Activated T-cell treated with anti-CD3 and anti-CD28 coated beads, Interleukin-2, amount 50 U/mL, for 72 hours (primary cell): ENCODE measurements around the gene MORC4. TPM values are rescaled to one million over a fixed set of nuclear protein-coding genes. Genes with fewer than 3 reads are reported as not detected.
"Not testable (repeated sequence)": the region's sequence is repeated elsewhere in the genome, so short reads cannot be mapped to it uniquely, and the experiment has no call there.

ENCODE experiments used
- ATAC-seq, 2 donors: fragments of 150-1000 bp; cut with Tn5 transposase; replicated peaks in 1 of 2; 2 replicates each; pipeline ENCODE4 v1.10.0; 2021; ENCODE audit warnings: moderate library complexity in 2 of 2, mild to moderate bottlenecking in 1 of 2
- DNase-seq, 2 donors: peaks; one replicate each; pipeline ENCODE4 v3.0.0; 2021 to 2022; ENCODE audit warnings: mixed read lengths in 1 of 2
- H3K27ac Mint-ChIP-seq: one replicate; pipeline ENCODE4 v1.8.0; 2022; ENCODE audit warnings: mild to moderate bottlenecking, moderate library complexity, mixed read lengths
- H3K27me3 Mint-ChIP-seq: one replicate; pipeline ENCODE4 v1.8.0; 2022; ENCODE audit warnings: low read depth, mixed read lengths
- H3K36me3 Mint-ChIP-seq, 2 donors: one replicate each; pipeline ENCODE4 v1.8.0; 2022; ENCODE audit warnings: mixed read lengths in 2 of 2, mild to moderate bottlenecking in 1 of 2; ENCODE audit not compliant: insufficient read depth in 2 of 2
- H3K4me1 Mint-ChIP-seq: one replicate; pipeline ENCODE4 v1.8.0; 2022; ENCODE audit warnings: low read depth, mixed read lengths
- H3K4me3 Mint-ChIP-seq, 2 donors: one replicate each; pipeline ENCODE4 v1.8.0; 2022; ENCODE audit warnings: mild to moderate bottlenecking in 2 of 2, mixed read lengths in 2 of 2, moderate library complexity in 2 of 2
- H3K9me3 Mint-ChIP-seq, 2 donors: one replicate each; pipeline ENCODE4 v1.8.0; 2022; ENCODE audit warnings: mixed read lengths in 2 of 2
- total RNA-seq, 2 donors: library from RNA; stranded (reverse); gene quantifications; one replicate each; pipeline ENCODE4 v1.2.3, GENCODE V29; 2022

The MORC4 gene
- total RNA-seq, 2 donors from 2014 or later: 10.5 to 14.7 TPM

DNA sequence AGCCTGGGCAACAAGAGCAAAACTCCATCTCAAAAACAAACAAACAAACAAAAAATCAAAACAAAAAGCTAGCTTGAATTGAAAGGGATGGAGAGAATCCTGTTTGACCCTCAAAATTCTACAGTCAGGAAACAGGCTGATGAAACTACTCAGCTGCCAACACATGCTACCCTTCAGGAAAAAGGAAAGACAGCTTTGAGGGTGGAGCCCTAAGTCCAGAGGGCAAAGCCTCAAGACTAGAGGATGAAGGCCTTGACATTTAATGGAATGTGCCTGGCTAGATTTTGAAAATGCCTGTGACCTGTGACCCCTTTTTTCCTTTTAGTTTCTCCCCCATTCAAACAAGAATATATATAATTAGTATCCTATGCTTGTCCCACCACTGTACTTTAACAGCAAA is 27.1 kb downstream of the MORC4 start:
- H3K4me3 Mint-ChIP-seq: no peak overlapping the region
- no peaks in the 10 kb centered on the region for H3K27me3 Mint-ChIP-seq
- ATAC-seq (no peak), DNase-seq (no peak)
- H3K27ac Mint-ChIP-seq: peak overlapping the region; percentile 38
- H3K9me3 Mint-ChIP-seq: peaks cover 0 to 1% of the 10 kb centered on the region in 2 donors
- peaks cover 0 to 9% of the 10 kb centered on the region in 2 donors for H3K36me3 Mint-ChIP-seq
- no peaks in the 10 kb centered on the region for H3K4me1 Mint-ChIP-seq

DNA sequence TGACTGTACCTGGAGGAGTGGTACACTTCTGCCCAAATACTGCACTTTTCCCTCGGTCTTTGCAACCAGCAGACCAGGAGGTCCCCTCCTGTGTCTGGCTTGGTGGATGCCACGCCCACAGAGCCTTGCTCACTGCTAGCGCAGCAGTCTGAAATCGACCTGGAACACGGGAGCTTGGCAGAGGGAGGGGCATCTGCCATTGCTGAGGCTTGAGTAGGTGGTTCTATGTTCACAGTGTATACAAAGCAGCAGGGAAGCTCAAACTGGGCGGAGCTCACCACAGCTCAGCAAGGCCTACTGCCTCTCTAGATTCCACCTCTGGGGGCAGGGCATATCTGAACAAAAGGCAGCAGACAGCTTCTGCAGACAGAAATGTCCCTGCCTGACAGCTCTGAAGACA is 33.5 kb downstream of the MORC4 start:
- not testable (repeated sequence) for ATAC-seq, H3K4me1 Mint-ChIP-seq, H3K4me3 Mint-ChIP-seq, H3K9me3 Mint-ChIP-seq, DNase-seq, H3K27me3 Mint-ChIP-seq, H3K27ac Mint-ChIP-seq, H3K36me3 Mint-ChIP-seq

GRCh38 chrX:106964290-106964689 is 35.7 kb downstream of the MORC4 start:
- H3K36me3 Mint-ChIP-seq: peaks cover 3 to 6% of the 10 kb centered on the region in 2 donors
- no peak overlapping the region for H3K4me3 Mint-ChIP-seq
- H3K27me3 Mint-ChIP-seq: peaks cover 7% of the 10 kb centered on the region
- DNase-seq (no peak), ATAC-seq (no peak)
- no peak overlapping the region for H3K27ac Mint-ChIP-seq
- no peaks in the 10 kb centered on the region for H3K9me3 Mint-ChIP-seq
- no peaks in the 10 kb centered on the region for H3K4me1 Mint-ChIP-seq

DNA sequence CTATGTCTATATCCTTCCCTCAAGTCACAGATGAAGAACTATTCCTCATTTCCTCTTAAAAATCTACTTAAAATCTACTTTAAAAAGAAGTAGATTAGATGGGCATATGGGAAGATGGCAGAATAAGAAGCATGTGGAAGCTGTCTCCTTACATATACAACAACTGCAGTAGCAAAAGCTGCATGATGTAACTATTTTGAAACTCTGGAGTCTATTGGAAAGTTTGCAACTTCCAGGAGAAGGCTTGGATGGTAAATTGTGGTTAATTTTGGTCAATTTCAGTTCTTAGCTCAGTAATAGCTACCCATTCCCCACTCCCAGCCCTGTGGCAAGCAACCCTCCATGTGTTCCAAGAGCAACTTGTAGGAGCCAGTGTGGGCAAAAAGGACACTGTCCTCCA is 36.9 kb downstream of the MORC4 start:
- peaks cover 3% of the 10 kb centered on the region in 2 donors for H3K36me3 Mint-ChIP-seq
- H3K9me3 Mint-ChIP-seq: no peaks in the 10 kb centered on the region
- H3K4me3 Mint-ChIP-seq: no peak overlapping the region
- ATAC-seq (no peak), DNase-seq (no peak)
- H3K4me1 Mint-ChIP-seq: no peaks in the 10 kb centered on the region
- no peak overlapping the region for H3K27ac Mint-ChIP-seq
- peaks cover 7% of the 10 kb centered on the region for H3K27me3 Mint-ChIP-seq

GRCh38 chrX:106959901-106960300 is 40.1 kb downstream of the MORC4 start:
- ATAC-seq (no peak), DNase-seq (no peak)
- Mint-ChIP-seq H3K36me3 (peaks cover 3% of the 10 kb centered on the region in 2 donors), H3K9me3 (no peaks in the 10 kb centered on the region), H3K4me1 (no peaks in the 10 kb centered on the region), H3K4me3 (no peak overlapping the region), H3K27me3 (peaks cover 14% of the 10 kb centered on the region), H3K27ac (no peak overlapping the region)

- Mint-ChIP-seq H3K36me3 (peaks cover 0 to 3% of the 10 kb centered on the region in 2 donors), H3K27ac (no peak overlapping the region), H3K4me3 (no peak overlapping the region), H3K4me1 (no peaks in the 10 kb centered on the region), H3K9me3 (no peaks in the 10 kb centered on the region), H3K27me3 (peaks cover 14% of the 10 kb centered on the region)
- DNase-seq (no peak), ATAC-seq (no peak)
These were observed 42.2 kb downstream of the MORC4 start for GRCh38 chrX:106957856-106958255.

GRCh38 chrX:106955004-106955772 is 44.8 kb downstream of the MORC4 start:
- Mint-ChIP-seq H3K9me3 (no peaks in the 10 kb centered on the region), H3K4me3 (no peak overlapping the region), H3K27ac (no peak overlapping the region), H3K4me1 (no peaks in the 10 kb centered on the region), H3K36me3 (no peaks in the 10 kb centered on the region), H3K27me3 (peaks cover 14% of the 10 kb centered on the region)
- ATAC-seq (no peak), DNase-seq (no peak)

DNA sequence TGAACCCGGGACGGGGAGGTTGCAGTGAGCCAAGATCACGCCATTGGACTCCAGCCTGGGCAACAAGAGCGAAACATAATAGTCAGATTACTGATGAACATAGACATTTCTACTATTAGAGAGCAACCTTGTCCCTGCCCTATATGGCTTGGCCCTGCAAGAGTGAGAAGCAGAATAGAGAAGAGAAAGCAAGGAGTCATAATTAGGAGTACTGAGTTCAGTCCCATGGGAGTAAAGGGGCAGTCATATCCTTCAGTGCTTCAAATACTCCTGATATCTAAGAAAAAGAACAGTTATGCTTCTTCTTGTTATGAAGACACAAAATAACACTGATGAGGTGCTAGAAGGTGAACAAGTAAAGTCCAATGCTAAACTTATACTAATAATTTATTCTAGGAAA is 46.0 kb downstream of the MORC4 start:
- Mint-ChIP-seq H3K4me1 (no peaks in the 10 kb centered on the region), H3K4me3 (no peak overlapping the region), H3K9me3 (no peaks in the 10 kb centered on the region), H3K27me3 (peaks cover 21% of the 10 kb centered on the region), H3K36me3 (no peaks in the 10 kb centered on the region), H3K27ac (no peak overlapping the region)
- ATAC-seq: no peak
- DNase-seq: no peak

GRCh38 chrX:106952988-106953387 is 47.0 kb downstream of the MORC4 start:
- Mint-ChIP-seq H3K4me3 (no peak overlapping the region), H3K27me3 (peaks cover 21% of the 10 kb centered on the region), H3K9me3 (no peaks in the 10 kb centered on the region), H3K4me1 (no peaks in the 10 kb centered on the region), H3K36me3 (no peaks in the 10 kb centered on the region), H3K27ac (no peak overlapping the region)
- no peak for ATAC-seq
- DNase-seq: no peak

GRCh38 chrX:106952538-106952937 is 47.5 kb downstream of the MORC4 start:
- DNase-seq (no peak), ATAC-seq (no peak)
- no peak overlapping the region for H3K4me3 Mint-ChIP-seq
- no peak overlapping the region for H3K27ac Mint-ChIP-seq
- H3K9me3 Mint-ChIP-seq: no peaks in the 10 kb centered on the region
- H3K27me3 Mint-ChIP-seq: peaks cover 21% of the 10 kb centered on the region
- H3K36me3 Mint-ChIP-seq: no peaks in the 10 kb centered on the region
- H3K4me1 Mint-ChIP-seq: no peaks in the 10 kb centered on the region

DNA sequence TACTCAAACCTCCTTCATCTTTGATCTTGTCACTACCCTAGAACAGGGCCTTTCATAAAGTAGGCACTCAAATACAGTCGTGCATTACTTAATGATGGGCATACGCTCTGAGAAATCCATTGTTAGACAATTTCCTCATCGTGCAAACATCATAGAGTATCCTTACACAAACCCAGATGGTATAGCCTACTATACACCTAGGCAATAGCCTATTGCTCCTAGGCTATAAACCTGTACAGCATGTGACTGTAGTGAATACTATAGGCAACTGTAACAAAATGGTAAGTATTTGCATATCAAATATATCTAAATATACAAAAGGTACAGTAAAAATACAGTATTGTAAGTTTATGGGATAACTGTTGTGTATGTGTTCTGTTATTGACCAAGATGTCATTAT is 47.9 kb downstream of the MORC4 start:
- H3K27me3 Mint-ChIP-seq: peaks cover 21% of the 10 kb centered on the region
- no peaks in the 10 kb centered on the region for H3K36me3 Mint-ChIP-seq
- no peak overlapping the region for H3K27ac Mint-ChIP-seq
- ATAC-seq: no peak
- H3K4me1 Mint-ChIP-seq: no peaks in the 10 kb centered on the region
- no peaks in the 10 kb centered on the region for H3K9me3 Mint-ChIP-seq
- H3K4me3 Mint-ChIP-seq: no peak overlapping the region
- DNase-seq: no peak

DNA sequence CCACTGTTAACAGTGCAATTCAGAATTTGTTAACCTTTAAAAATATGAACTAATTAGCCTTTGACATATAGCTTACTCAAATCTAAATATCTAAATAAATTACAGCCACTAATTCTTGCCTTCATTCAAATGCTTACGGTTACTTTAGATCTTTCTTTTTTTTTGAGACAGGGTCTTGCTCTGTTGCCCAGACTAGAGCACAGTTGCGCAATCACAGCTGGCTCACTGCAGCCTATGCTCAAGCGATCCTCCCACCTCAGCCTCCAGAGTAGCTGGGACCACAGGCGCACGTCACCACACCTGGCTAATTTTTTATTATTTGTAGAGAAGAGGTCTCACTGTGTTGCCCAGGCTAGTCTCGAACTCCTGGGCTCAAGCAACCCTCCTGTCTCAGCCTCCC is 48.8 kb downstream of the MORC4 start:
- Mint-ChIP-seq H3K27me3 (peaks cover 17% of the 10 kb centered on the region), H3K4me3 (no peak overlapping the region), H3K27ac (no peak overlapping the region), H3K9me3 (no peaks in the 10 kb centered on the region), H3K36me3 (no peaks in the 10 kb centered on the region), H3K4me1 (no peaks in the 10 kb centered on the region)
- ATAC-seq: no peak
- DNase-seq: no peak

- H3K36me3 Mint-ChIP-seq: no peaks in the 10 kb centered on the region
- DNase-seq: no peak
- H3K27me3 Mint-ChIP-seq: peaks cover 9% of the 10 kb centered on the region
- no peaks in the 10 kb centered on the region for H3K9me3 Mint-ChIP-seq
- H3K27ac Mint-ChIP-seq: no peak overlapping the region
- ATAC-seq: no peak
- H3K4me1 Mint-ChIP-seq: no peaks in the 10 kb centered on the region
- H3K4me3 Mint-ChIP-seq: no peak overlapping the region
These were observed 49.6 kb downstream of the MORC4 start for GRCh38 chrX:106950381-106950780.

DNA sequence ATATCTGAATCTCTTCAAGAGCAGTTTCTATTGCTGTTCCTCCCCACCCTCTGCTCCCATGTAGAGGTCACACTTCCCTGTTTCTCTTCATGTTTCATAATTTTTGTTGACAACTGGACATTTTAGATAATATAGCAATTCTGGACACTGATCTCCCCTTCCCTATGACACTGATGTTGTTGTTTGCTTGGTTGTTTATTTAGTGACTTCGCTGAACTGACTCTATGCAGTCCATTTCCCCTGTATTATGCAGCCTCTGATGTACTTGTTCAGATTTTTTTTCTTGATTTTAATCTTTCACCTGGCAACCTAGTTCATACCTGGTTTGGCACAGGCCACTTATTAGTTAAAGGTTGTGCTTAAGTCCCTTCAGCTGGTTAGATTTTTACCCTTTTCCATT is 50.6 kb downstream of the MORC4 start:
- no peak for DNase-seq
- H3K27ac Mint-ChIP-seq: no peak overlapping the region
- no peak for ATAC-seq
- H3K9me3 Mint-ChIP-seq: no peaks in the 10 kb centered on the region
- no peaks in the 10 kb centered on the region for H3K36me3 Mint-ChIP-seq
- peaks cover 14% of the 10 kb centered on the region for H3K27me3 Mint-ChIP-seq
- no peaks in the 10 kb centered on the region for H3K4me1 Mint-ChIP-seq
- no peak overlapping the region for H3K4me3 Mint-ChIP-seq
